Omental fat pad (tissue), 4 donors: Measurements from ENCODE around the gene HSPA1B. TPM values are rescaled to one million over a fixed set of nuclear protein-coding genes. Genes with fewer than 3 reads are reported as not detected.
A peak's percentile ranks its signal among the peaks of the same experiment; 100 is the strongest.

ENCODE experiments used
- ATAC-seq: fragments of 150-250 bp; one replicate; pipeline ENCODE4 v1.9.1; 2016; ENCODE audit warnings: mild to moderate bottlenecking, moderate library complexity; ENCODE audit not compliant: low FRiP score
- DNase-seq: peaks from one replicate; pipeline ENCODE4 v3.0.0-alpha.2; 2019; ENCODE audit warnings: low spot score
- total RNA-seq, 4 donors: library from RNA; depleted of rRNA; stranded (reverse); fragments of >200 nt; gene quantifications; one replicate each; pipeline ENCODE4 v1.1.0, GENCODE V29; 2016
- TF ChIP-seq, protein P1 (sequence below), 3 donors: fragments of 450-650 bp; IDR thresholded peaks; one replicate each; pipeline ENCODE4 v1.5.1; 2016 to 2017; ENCODE audit warnings: antibody characterized with exemption in 3 of 3, mild to moderate bottlenecking in 3 of 3, moderate library complexity in 2 of 3

Gene HSPA1B
- total RNA-seq = 1,000 to 10,000 TPM in 1 of 4 donors, 100 to 1,000 TPM in 3; 174 to 1,642 (median 258) TPM

DNA sequence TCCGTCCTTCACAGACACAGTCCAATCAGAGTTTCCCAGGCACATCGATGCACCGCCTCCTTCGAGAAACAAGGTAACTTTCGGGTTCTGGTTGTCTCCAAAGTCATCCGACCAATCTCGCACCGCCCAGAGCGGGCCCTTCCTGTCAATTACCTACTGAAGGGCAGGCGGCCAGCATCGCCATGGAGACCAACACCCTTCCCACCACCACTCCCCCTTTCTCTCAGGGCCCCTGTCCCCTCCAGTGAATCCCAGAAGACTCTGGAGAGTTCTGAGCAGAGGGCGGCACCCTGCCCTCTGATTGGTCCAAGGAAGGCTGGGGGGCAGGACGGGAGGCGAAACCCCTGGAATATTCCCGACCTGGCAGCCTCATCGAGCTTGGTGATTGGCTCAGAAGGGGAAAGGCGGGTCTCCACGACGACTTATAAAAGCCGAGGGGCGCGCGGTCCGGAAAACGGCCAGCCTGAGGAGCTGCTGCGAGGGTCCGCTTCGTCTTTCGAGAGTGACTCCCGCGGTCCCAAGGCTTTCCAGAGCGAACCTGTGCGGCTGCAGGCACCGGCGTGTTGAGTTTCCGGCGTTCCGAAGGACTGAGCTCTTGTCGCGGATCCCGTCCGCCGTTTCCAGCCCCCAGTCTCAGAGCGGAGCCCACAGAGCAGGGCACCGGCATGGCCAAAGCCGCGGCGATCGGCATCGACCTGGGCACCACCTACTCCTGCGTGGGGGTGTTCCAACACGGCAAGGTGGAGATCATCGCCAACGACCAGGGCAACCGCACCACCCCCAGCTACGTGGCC is at the start of gene HSPA1B:
Gene HSPA1B (plus strand): TSS at position 453 of the 794 bp plus-strand sequence. CDS start 213 bp downstream, at position 666.
- DNase-seq = peak; percentile 95
- TF ChIP-seq, protein P1, sequence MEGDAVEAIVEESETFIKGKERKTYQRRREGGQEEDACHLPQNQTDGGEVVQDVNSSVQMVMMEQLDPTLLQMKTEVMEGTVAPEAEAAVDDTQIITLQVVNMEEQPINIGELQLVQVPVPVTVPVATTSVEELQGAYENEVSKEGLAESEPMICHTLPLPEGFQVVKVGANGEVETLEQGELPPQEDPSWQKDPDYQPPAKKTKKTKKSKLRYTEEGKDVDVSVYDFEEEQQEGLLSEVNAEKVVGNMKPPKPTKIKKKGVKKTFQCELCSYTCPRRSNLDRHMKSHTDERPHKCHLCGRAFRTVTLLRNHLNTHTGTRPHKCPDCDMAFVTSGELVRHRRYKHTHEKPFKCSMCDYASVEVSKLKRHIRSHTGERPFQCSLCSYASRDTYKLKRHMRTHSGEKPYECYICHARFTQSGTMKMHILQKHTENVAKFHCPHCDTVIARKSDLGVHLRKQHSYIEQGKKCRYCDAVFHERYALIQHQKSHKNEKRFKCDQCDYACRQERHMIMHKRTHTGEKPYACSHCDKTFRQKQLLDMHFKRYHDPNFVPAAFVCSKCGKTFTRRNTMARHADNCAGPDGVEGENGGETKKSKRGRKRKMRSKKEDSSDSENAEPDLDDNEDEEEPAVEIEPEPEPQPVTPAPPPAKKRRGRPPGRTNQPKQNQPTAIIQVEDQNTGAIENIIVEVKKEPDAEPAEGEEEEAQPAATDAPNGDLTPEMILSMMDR (IDR thresholded peaks at IDR 0.05) = no peak
- peak; percentile 80 for ATAC-seq

DNA sequence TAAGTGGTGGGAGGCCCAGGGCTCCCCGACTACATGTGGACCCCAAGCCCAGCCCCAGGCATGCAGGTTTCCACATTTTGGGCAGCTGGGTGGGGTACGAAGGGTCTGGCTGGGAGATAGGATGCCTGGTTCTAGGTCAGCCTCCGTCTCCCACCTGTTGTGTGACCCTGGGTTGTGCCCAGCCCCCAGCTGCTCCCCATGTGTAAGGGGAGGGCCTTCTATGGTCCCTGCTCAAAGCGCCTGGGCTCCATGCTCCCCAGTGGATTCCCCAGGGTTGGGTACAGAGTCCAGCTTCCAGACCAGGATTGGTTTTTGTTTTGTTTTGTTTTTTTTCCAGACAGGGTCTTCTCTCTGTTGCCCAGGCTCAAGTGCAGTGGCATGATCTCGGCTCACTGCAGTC is 49.3 kb upstream of the HSPA1B start:
- no peak for ATAC-seq
- TF ChIP-seq, protein P1 (IDR thresholded peaks at IDR 0.05) = no peak
- DNase-seq = no peak

DNA sequence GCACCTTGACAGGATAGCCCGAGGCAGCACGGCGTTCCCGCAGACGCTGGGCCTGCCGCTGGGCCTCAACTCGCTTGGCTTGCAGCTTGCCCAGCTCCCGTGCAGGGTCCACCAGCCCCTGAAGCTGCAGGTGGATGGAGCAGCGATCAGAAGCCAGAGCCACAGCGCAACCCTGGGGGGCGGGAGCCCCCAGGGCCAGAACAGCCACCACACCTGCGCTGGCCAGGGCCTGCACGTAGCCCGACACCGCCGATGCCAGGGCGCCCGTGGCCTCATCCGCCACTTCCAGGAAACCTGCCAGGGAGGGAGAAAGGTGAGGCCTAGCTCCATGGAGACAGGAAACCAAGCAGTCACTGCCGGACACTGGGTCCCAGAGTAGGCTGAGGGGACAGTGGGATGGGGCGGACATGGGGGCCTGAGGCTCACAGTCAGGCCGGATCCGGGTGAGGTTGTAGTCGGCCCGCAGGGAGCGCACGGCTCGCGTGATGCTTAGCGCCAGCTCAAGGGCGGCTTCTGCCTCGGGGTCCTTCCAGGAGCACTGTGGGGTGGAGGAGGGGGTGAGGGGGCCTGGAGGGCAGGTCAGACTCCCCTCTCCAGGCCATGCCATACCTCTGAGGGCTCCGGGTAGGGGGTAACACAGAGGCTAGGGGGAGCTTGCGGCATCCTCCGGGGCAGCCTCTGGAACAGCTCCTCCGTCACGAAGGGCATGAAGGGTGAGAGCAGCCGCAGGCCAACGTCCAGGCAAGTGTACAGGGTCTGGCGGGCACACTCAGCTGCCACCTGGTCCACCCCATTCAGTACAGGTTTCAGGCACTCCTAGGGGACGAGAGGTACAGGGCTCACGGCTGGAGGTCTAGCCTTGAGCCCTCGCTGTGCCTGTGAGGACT is 48.3 kb upstream of the HSPA1B start:
- ATAC-seq = no peak
- no peak for DNase-seq
- TF ChIP-seq, protein P1 (IDR thresholded peaks at IDR 0.05) = no peak

DNA sequence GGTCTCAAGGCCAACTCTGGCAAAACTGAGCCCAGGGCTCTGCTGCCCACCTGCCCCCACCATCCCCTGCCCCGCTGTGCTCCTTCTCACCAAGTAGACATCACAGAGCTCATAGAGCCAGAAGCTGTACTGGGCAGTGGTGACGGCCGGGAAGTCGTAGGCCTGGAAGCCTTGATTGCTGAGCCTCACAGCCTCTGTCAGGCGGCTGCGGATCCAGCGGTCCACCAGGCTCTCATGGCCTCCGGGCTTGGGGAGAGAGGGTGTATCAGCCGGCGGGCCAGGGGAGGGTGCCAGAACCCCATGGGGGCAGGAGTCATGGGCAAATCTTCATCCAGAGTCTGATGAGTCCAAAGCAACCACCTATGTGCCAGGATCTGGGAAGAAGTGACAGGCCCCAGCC is 47.6 kb upstream of the HSPA1B start:
- no peak for DNase-seq
- TF ChIP-seq, protein P1 (IDR thresholded peaks at IDR 0.05) = no peak
- no peak for ATAC-seq

DNA sequence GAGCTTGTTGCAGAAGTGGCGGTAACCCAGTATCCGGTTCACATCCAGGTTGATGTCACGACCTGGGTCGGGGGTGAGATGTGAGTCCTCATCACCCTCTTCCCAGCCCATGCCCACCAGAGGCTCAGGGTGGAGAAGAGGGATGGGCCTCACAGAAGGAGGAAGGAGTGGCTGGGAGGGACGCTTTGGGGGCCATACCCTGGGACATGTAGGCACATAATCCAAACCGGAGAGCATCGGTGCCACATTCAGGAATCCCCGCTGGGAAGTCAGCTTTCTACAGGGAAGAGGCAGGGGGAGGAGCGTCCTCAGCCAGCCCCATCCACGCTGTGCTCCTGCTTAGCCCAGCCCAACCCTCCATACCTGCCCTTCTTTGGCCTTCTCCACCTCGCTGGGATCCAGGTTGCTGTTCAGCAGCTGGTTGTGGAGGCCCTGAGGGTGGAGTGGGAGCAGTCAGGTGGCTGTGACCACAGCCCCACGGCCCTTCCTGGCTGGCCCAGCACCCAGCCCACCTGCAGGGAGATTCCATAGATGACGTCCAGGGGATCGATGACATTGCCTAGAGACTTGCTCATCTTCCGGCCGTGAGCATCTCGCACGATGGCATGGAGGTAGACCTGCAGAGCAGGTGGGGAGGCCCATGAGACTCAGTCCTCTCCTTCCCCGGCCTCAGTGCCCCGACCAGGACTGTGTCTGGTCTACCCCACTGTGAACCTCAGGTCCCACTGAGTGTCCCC is 46.9 kb upstream of the HSPA1B start:
- TF ChIP-seq, protein P1 (IDR thresholded peaks at IDR 0.05) = no peak
- no peak for ATAC-seq
- DNase-seq = no peak

DNA sequence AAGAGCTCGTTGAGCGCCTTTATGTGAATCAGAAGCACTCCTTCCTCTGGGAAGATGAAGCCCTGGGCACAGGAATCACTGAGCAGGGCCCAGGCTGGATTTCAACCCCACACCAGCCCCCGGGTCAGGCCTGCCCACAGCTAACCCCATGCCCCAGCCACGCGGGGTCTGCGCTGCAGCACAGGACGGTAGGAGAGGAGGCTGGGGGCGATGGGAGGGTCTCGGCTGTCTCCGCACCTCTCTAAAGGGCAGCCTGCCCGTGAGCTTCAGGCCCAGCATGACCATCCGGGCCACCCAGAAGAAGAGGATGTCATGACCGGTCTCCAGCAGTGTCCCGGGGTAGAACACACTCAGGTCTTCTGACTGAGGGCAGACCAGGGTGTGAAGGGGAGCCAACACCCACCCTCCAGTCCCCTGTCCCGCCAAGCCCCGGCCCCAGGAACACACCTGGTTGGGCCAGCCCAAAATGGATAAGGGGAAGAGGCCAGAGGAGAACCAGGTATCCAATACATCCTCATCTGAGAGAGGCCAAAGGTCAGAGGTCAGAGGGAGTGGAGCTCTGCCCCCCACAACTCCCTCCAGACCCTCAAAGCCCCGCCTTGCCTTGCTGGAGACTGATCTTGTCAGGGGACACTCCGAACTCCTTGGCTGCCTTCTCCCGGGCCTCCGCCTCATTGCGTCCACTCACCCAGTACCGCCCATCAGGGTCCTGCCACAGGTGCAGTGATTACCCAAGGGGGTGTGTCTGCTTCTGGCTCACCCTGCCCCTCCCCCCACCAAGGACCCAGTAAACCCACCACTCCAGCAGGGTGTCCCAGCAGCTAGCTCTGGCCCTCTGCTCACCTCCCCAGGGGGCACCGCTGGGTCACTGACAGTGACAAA is 46.1 kb upstream of the HSPA1B start:
- ATAC-seq (no peak), DNase-seq (no peak)
- TF ChIP-seq, protein P1 (IDR thresholded peaks at IDR 0.05) = no peak
